ENCODE data around the gene SLC43A2.

- TF ChIP-seq, protein P1, sequence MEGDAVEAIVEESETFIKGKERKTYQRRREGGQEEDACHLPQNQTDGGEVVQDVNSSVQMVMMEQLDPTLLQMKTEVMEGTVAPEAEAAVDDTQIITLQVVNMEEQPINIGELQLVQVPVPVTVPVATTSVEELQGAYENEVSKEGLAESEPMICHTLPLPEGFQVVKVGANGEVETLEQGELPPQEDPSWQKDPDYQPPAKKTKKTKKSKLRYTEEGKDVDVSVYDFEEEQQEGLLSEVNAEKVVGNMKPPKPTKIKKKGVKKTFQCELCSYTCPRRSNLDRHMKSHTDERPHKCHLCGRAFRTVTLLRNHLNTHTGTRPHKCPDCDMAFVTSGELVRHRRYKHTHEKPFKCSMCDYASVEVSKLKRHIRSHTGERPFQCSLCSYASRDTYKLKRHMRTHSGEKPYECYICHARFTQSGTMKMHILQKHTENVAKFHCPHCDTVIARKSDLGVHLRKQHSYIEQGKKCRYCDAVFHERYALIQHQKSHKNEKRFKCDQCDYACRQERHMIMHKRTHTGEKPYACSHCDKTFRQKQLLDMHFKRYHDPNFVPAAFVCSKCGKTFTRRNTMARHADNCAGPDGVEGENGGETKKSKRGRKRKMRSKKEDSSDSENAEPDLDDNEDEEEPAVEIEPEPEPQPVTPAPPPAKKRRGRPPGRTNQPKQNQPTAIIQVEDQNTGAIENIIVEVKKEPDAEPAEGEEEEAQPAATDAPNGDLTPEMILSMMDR (IDR thresholded peaks at IDR 0.05), result peak in 3 of 6 experiments; percentile 50 to 73 (median 58)
- TF ChIP-seq POLR2A (IDR thresholded peaks at IDR 0.05), result peak; percentile 24 to 49
These were observed 10.9 kb downstream of the SLC43A2 start for GRCh38 chr17:1617620-1618174.

All from Peyer's patch (tissue), 4 donors.